ENCODE data around the gene PAFAH2.

DNA sequence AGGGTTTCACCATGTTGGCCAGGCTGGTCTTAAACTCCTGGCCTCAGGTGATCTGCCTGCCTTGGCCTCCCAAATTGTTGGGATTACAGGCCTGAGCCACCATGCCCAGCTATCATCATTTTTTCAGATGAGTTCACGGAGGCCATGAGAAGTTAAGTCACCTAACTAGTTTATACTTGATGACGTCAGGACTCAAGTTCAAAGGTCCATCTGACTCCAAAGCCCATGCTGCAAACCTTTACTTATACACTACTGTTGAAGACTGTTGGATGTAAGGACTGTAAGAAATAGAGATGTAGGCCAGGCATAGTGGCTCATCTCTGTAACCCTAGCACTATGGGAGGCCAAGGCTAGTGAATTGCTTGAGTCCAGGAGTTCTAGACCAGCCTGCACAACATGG is 50.8 kb downstream of the PAFAH2 start:
- TF ChIP-seq, protein P1, sequence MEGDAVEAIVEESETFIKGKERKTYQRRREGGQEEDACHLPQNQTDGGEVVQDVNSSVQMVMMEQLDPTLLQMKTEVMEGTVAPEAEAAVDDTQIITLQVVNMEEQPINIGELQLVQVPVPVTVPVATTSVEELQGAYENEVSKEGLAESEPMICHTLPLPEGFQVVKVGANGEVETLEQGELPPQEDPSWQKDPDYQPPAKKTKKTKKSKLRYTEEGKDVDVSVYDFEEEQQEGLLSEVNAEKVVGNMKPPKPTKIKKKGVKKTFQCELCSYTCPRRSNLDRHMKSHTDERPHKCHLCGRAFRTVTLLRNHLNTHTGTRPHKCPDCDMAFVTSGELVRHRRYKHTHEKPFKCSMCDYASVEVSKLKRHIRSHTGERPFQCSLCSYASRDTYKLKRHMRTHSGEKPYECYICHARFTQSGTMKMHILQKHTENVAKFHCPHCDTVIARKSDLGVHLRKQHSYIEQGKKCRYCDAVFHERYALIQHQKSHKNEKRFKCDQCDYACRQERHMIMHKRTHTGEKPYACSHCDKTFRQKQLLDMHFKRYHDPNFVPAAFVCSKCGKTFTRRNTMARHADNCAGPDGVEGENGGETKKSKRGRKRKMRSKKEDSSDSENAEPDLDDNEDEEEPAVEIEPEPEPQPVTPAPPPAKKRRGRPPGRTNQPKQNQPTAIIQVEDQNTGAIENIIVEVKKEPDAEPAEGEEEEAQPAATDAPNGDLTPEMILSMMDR (IDR thresholded peaks at IDR 0.05) = no peak
- no peak for TF ChIP-seq POLR2A (IDR thresholded peaks at IDR 0.05)

Data from Peyer's patch (tissue), 4 donors.